GM23338 (cell line): ENCODE results near the gene MED16. TPM values are rescaled to one million over a fixed set of nuclear protein-coding genes. Genes with fewer than 3 reads are reported as not detected.

Source experiments
- ATAC-seq: fragments of 200-7000 bp; cut with Tn5 transposase; 3 replicates; pipeline ENCODE4 v1.9.1; 2020
- DNase-seq: peaks from one replicate; pipeline ENCODE4 v3.0.0-alpha.2; 2015; ENCODE audit warnings: low spot score
- H2AFZ ChIP-seq: fragments of 200-600 bp; sonication (generic); 2 replicates; pipeline ENCODE4 v1.8.0; 2016; ENCODE audit warnings: antibody characterized with exemption, mild to moderate bottlenecking, moderate library complexity
- H3F3A ChIP-seq: fragments of 200-600 bp; sonication (generic); replicated peaks from 2 replicates; pipeline ENCODE4 v1.8.0; 2017; ENCODE audit warnings: antibody characterized with exemption, mixed run types, low read depth
- H3K27ac ChIP-seq: fragments of 200-600 bp; sonication (generic); 2 replicates; pipeline ENCODE4 v1.6.1; 2016; ENCODE audit warnings: low read depth
- H3K27me3 ChIP-seq: fragments of 200-600 bp; sonication (generic); 2 replicates; pipeline ENCODE4 v1.8.0; 2016; ENCODE audit warnings: mild to moderate bottlenecking, mixed run types, moderate library complexity; ENCODE audit not compliant: insufficient read depth
- H3K36me3 ChIP-seq: fragments of 200-600 bp; sonication (generic); 2 replicates; pipeline ENCODE4 v1.8.0; 2016; ENCODE audit warnings: mild to moderate bottlenecking; ENCODE audit not compliant: insufficient read depth
- H3K4me1 ChIP-seq: fragments of 200-600 bp; sonication (generic); 2 replicates; pipeline ENCODE4 v1.8.0; 2016; ENCODE audit warnings: mild to moderate bottlenecking, moderate library complexity; ENCODE audit not compliant: insufficient read depth
- H3K4me2 ChIP-seq: fragments of 200-600 bp; sonication (generic); 2 replicates; pipeline ENCODE4 v1.7.1; 2017; ENCODE audit warnings: mixed run types
- H3K4me3 ChIP-seq: fragments of 200-600 bp; sonication (generic); 2 replicates; pipeline ENCODE4 v1.6.1; 2016; ENCODE audit warnings: mixed run types
- H3K79me2 ChIP-seq: fragments of 200-600 bp; sonication (generic); replicated peaks from 2 replicates; pipeline ENCODE4 v1.8.0; 2017; ENCODE audit warnings: mild to moderate bottlenecking; ENCODE audit not compliant: insufficient read depth
- H3K9me2 ChIP-seq: fragments of 200-600 bp; sonication (generic); 2 replicates; pipeline ENCODE4 v1.8.0; 2017; ENCODE audit not compliant: insufficient read depth
- H4K20me1 ChIP-seq: fragments of 200-600 bp; sonication (generic); replicated peaks from 2 replicates; pipeline ENCODE4 v1.8.0; 2017; ENCODE audit warnings: mild to moderate bottlenecking; ENCODE audit not compliant: insufficient read depth
- H3K27ac Mint-ChIP-seq: 2 replicates; pipeline ENCODE4 v1.8.0; 2020; ENCODE audit warnings: inconsistent platforms, mild to moderate bottlenecking, moderate library complexity, mixed read lengths
- H3K27me3 Mint-ChIP-seq: 3 replicates; pipeline ENCODE4 v1.8.0; 2022; ENCODE audit warnings: low read depth, mild to moderate bottlenecking, moderate library complexity, mixed read lengths, inconsistent platforms; ENCODE audit not compliant: insufficient read depth, poor library complexity
- H3K36me3 Mint-ChIP-seq: 3 replicates; pipeline ENCODE4 v1.8.0; 2021; ENCODE audit warnings: low read depth, mild to moderate bottlenecking, inconsistent platforms, moderate library complexity, mixed read lengths
- H3K4me1 Mint-ChIP-seq: 3 replicates; pipeline ENCODE4 v1.8.0; 2020; ENCODE audit warnings: mild to moderate bottlenecking, inconsistent platforms, mixed read lengths
- H3K4me3 Mint-ChIP-seq: 3 replicates; pipeline ENCODE4 v1.8.0; 2021; ENCODE audit warnings: moderate library complexity, mild to moderate bottlenecking, inconsistent platforms, mixed read lengths
- H3K9me3 Mint-ChIP-seq: 3 replicates; pipeline ENCODE4 v1.8.0; 2020; ENCODE audit warnings: moderate library complexity, mild to moderate bottlenecking, inconsistent platforms, mixed read lengths
- CREB1 ChIP-seq: fragments of 250-450 bp; sonication (Bioruptor Pico); IDR thresholded peaks from 2 replicates; pipeline ENCODE4 v1.5.0; 2020; ENCODE audit warnings: low read depth, mild to moderate bottlenecking, moderate library complexity
- ETS1 ChIP-seq: IDR thresholded peaks from 2 replicates; pipeline ENCODE4 v1.6.1; 2016; ENCODE audit warnings: antibody characterized with exemption
- EZH2phosphoT487 ChIP-seq: fragments of 200-600 bp; sonication (generic); IDR thresholded peaks from one replicate; pipeline ENCODE4 v1.8.1; 2018; ENCODE audit warnings: antibody characterized with exemption; ENCODE audit not compliant: unreplicated experiment
- JUNB ChIP-seq: IDR thresholded peaks from one replicate; pipeline ENCODE4 v1.6.1; 2016; ENCODE audit warnings: antibody characterized with exemption; ENCODE audit not compliant: unreplicated experiment
- NANOG ChIP-seq: IDR thresholded peaks from 2 replicates; pipeline ENCODE4 v1.6.1; 2016; ENCODE audit warnings: antibody characterized with exemption, borderline replicate concordance
- POLR2AphosphoS5 ChIP-seq: IDR thresholded peaks from 2 replicates; pipeline ENCODE4 v1.6.1; 2016; ENCODE audit warnings: antibody characterized with exemption, low read depth
- STAT1 ChIP-seq: IDR thresholded peaks from one replicate; pipeline ENCODE4 v1.6.1; 2016; ENCODE audit warnings: antibody characterized with exemption; ENCODE audit not compliant: unreplicated experiment
- ZNF114 ChIP-seq: fragments of 250-450 bp; sonication (Bioruptor Pico); IDR thresholded peaks from 2 replicates; pipeline ENCODE4 v1.5.0; 2020; ENCODE audit warnings: mild to moderate bottlenecking, moderate library complexity
- ZNF462 ChIP-seq: fragments of 250-450 bp; sonication (Bioruptor Pico); IDR thresholded peaks from 2 replicates; pipeline ENCODE4 v1.5.0; 2020; ENCODE audit warnings: mild to moderate bottlenecking, moderate library complexity
- polyA plus RNA-seq: library from polyadenylated mRNA; unstranded; fragments of >200 nt; fragmentation: Nextera tagmentation; extraction: Ambion mirVana; gene quantifications from 2 replicates; pipeline ENCODE4 v1.2.1, GENCODE V29; 2016
- total RNA-seq: library from RNA; depleted of rRNA; stranded (reverse); fragments of >200 nt; shearing (Covaris generic); gene quantifications from 2 replicates; pipeline ENCODE4 v1.2.3, GENCODE V29; 2014

MED16 gene
- total and polyA plus RNA-seq, 2 experiments from 2014 or later: 52.7 to 73.6 TPM

DNA sequence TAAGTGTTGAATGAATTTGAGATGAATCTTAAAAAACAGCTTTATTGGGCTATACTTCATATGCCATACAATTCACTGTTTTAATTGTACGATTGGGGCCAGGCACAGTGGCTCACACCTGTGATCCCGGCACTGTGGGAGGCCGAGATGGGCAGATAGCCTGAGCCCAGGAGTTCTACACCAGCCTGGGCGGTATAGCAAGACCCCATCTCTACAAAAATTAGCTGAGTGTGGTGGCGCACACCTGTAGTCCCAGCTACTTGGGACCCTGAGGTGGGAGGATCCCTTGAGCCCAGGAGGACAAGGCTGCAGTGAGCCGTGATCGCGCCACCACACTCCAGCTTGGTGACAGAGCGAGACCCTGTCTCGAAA is 43.2 kb upstream of the MED16 start (continued):
- no peak for TF ChIP-seq ZNF462 (CRISPR knock-in tag)

GRCh38 chr19:934865-935479 is 42.0 kb upstream of the MED16 start:
- Histone ChIP-seq H3F3A (peaks cover 9% of the 10 kb centered on the region; the same call in 1 of the 2 replicates), H3K4me2 (no peak overlapping the region), H3K79me2 (peaks cover 84% of the 10 kb centered on the region), H4K20me1 (peaks cover 8% of the 10 kb centered on the region), H3K4me1 (peaks cover 10% of the 10 kb centered on the region; the same call in 1 of the 2 replicates), H3K9me2 (no peaks in the 10 kb centered on the region), H3K4me3 (no peak overlapping the region), H3K27ac (no peak overlapping the region), H3K27me3 (no peaks in the 10 kb centered on the region), H2AFZ (no peak overlapping the region), H3K36me3 (no peaks in the 10 kb centered on the region; the same call in 1 of the 2 replicates)
- Mint-ChIP-seq H3K4me1 (peaks cover 8% of the 10 kb centered on the region; the same call in 1 of the 3 replicates), H3K4me3 (no peak overlapping the region), H3K36me3 (peaks cover 37% of the 10 kb centered on the region), H3K9me3 (no peaks in the 10 kb centered on the region; the same call in 1 of the 3 replicates), H3K27me3 (peaks cover 9% of the 10 kb centered on the region), H3K27ac (no peak overlapping the region)
- ATAC-seq (no peak), DNase-seq (no peak)
- TF ChIP-seq NANOG: no peak
- TF ChIP-seq EZH2phosphoT487: no peak
- no peak for TF ChIP-seq ZNF462 (CRISPR knock-in tag)
- TF ChIP-seq JUNB: no peak
- no peak for TF ChIP-seq ETS1
- TF ChIP-seq CREB1 (CRISPR knock-in tag): no peak
- no peak for TF ChIP-seq POLR2AphosphoS5
- TF ChIP-seq STAT1: no peak
- TF ChIP-seq ZNF114 (CRISPR knock-in tag): no peak
